ENCODE measurements around the gene ZFAND3. TPM values are rescaled to one million over a fixed set of nuclear protein-coding genes. Genes with fewer than 3 reads are reported as not detected.

ZFAND3 gene
- total RNA-seq, 1 experiment from 2014 or later, result 75.0 TPM

DNA sequence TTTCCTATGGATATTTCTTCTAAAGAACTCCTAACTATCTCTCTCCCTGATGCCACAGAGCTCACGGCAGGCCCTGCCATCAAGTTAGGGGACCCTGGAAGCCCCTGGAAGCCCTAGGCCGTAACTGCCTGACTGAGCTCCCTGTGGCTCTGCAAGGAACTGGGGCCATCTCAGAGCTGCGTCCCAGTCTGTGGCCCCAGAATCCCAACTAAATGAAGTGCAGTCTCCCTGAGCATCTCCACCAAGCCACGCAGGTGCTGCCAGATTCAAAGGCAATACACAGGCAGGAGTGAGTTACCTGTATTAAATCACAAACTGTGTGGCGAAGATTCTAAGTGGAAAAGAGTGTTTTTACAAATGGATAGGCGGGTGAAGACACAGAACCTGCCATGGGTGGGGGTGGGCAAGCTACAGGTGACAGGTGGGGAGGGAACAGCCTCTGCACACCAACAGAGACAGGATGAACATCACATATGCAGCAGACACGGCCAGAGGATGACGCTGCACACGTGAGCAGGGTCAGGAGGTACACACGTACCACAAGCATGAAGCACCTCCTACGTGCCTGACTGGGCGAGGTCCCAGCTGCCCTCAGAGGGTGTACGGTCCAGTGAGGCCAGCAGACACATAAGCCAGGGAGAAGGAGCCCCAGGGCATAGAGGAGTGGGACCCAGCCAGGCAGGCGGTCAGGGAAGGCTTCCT is 358.5 kb downstream of the ZFAND3 start:
- CTCF ChIA-PET, result interaction anchor here (0.6 to 1.1 kb wide), 2 partner anchors 23 to 261 kb away, joined by 3 to 9 read pairs; no protein-coding TSS in a partner anchor
- peaks cover 24% of the 10 kb centered on the region for H3K4me1 Mint-ChIP-seq (ENCODE audit: low read depth, unreplicated experiment)
- H3K4me3 Mint-ChIP-seq (ENCODE audit: low read depth, unreplicated experiment), result no peak overlapping the region
- no peak overlapping the region for H3K27ac Mint-ChIP-seq (ENCODE audit: unreplicated experiment)
- no TSS peak for BruUV-seq (replicated peaks)
- DNase-seq, result no peak
- TF ChIP-seq, protein P1, sequence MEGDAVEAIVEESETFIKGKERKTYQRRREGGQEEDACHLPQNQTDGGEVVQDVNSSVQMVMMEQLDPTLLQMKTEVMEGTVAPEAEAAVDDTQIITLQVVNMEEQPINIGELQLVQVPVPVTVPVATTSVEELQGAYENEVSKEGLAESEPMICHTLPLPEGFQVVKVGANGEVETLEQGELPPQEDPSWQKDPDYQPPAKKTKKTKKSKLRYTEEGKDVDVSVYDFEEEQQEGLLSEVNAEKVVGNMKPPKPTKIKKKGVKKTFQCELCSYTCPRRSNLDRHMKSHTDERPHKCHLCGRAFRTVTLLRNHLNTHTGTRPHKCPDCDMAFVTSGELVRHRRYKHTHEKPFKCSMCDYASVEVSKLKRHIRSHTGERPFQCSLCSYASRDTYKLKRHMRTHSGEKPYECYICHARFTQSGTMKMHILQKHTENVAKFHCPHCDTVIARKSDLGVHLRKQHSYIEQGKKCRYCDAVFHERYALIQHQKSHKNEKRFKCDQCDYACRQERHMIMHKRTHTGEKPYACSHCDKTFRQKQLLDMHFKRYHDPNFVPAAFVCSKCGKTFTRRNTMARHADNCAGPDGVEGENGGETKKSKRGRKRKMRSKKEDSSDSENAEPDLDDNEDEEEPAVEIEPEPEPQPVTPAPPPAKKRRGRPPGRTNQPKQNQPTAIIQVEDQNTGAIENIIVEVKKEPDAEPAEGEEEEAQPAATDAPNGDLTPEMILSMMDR (IDR thresholded peaks at IDR 0.05; ENCODE audit: unreplicated experiment), result no peak
- H3K9me3 Mint-ChIP-seq (ENCODE audit: low read depth, unreplicated experiment), result no peaks in the 10 kb centered on the region
- H3K27me3 Mint-ChIP-seq (ENCODE audit: unreplicated experiment), result no peaks in the 10 kb centered on the region
- H3K36me3 Mint-ChIP-seq (ENCODE audit: insufficient read depth, unreplicated experiment), result peaks cover 10% of the 10 kb centered on the region
- intact Hi-C loops (cut with micrococcal nuclease; ENCODE audit: unreplicated experiment), result no loop called here

DNA sequence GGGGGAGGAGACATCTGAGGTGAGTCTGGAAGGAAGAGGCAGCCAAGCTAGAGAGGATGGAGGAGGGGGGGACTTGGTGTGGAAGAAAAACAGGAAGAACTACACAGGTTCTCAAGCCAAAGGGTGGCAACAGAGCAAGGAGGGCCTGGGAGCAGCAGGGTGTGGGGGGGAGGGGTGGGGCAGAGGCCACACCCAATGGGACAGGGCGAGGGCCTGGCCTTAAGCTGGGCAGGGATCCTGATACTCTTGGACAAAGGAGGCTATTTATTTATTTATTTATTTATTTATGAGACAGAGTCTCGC is 359.0 kb downstream of the ZFAND3 start:
- intact Hi-C loops (cut with micrococcal nuclease; ENCODE audit: unreplicated experiment), result no loop called here
- no TSS peak for BruUV-seq (replicated peaks)

DNA sequence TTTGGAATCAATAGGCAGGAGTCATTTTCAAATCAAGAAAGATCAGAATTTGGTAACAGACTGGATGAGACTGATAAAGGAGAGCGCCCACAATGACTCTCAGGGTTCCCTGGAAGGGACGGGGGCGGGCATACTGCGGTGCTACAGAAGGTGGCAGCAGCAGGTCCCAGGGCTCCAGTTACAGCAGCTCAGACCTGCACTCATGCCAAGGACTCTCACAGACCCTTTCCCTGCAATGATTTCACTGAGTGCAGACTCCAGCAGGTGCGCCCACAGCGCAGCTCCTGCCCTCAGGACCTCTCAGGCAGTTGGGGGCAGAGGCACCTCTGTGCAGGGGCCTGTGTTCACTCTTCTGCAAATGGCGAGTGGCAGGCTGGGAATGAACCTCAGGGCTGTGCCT is 359.8 kb downstream of the ZFAND3 start:
- DNase-seq, result no peak
- TF ChIP-seq, protein P1 (IDR thresholded peaks at IDR 0.05; ENCODE audit: unreplicated experiment), result no peak
- Mint-ChIP-seq H3K4me1 (ENCODE audit: low read depth, unreplicated experiment) (peaks cover 24% of the 10 kb centered on the region), H3K9me3 (ENCODE audit: low read depth, unreplicated experiment) (no peaks in the 10 kb centered on the region), H3K4me3 (ENCODE audit: low read depth, unreplicated experiment) (no peak overlapping the region), H3K36me3 (ENCODE audit: insufficient read depth, unreplicated experiment) (peaks cover 10% of the 10 kb centered on the region), H3K27ac (ENCODE audit: unreplicated experiment) (no peak overlapping the region), H3K27me3 (ENCODE audit: unreplicated experiment) (no peaks in the 10 kb centered on the region)
- no TSS peak for BruUV-seq (replicated peaks)
- intact Hi-C loops (cut with micrococcal nuclease; ENCODE audit: unreplicated experiment), result no loop called here
- CTCF ChIA-PET, result no interaction called here

More for the DNA sequence above, 359.0 kb downstream of the ZFAND3 start:
- no peak for DNase-seq
- H3K27me3 Mint-ChIP-seq (ENCODE audit: unreplicated experiment), result no peaks in the 10 kb centered on the region
- H3K36me3 Mint-ChIP-seq (ENCODE audit: insufficient read depth, unreplicated experiment), result peaks cover 10% of the 10 kb centered on the region
- no peak overlapping the region for H3K27ac Mint-ChIP-seq (ENCODE audit: unreplicated experiment)
- no peaks in the 10 kb centered on the region for H3K9me3 Mint-ChIP-seq (ENCODE audit: low read depth, unreplicated experiment)
- TF ChIP-seq, protein P1 (IDR thresholded peaks at IDR 0.05; ENCODE audit: unreplicated experiment), result no peak
- no peak overlapping the region for H3K4me3 Mint-ChIP-seq (ENCODE audit: low read depth, unreplicated experiment)
- CTCF ChIA-PET, result no interaction called here
- peaks cover 24% of the 10 kb centered on the region for H3K4me1 Mint-ChIP-seq (ENCODE audit: low read depth, unreplicated experiment)

DNA sequence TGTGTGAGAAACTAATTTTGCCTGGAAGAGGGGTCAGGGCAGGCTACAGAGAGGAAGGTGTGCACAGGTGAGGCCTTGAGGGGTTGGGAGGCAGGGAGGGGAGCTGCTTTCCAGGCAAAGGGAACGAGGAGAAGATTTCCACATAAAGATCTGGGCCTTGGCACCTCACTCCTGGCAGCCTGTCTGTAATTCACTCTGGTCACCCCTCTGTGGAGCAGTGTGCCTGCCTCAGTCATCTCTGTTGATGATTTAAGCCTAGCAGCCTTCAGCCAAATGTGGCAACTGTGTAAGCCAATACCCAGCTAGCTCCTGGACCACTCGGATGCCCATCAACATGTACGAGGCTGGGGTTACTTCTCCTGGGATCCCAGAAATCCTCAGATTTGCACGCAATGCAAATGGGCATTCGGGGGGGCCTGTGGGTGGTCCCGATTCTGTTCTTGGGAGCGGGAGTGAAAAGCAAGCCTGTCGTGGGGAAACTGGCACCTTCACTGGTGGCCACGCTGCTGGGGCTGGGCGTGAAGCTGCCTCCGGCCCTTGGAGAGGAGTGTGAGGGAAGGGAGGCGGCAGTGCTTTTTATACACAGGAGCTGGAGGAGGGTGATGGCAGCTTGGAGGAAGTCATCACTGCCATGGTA is 360.4 kb downstream of the ZFAND3 start:
- peaks cover 5% of the 10 kb centered on the region for H3K36me3 Mint-ChIP-seq (ENCODE audit: insufficient read depth, unreplicated experiment)
- TF ChIP-seq, protein P1 (IDR thresholded peaks at IDR 0.05; ENCODE audit: unreplicated experiment), result no peak
- H3K4me3 Mint-ChIP-seq (ENCODE audit: low read depth, unreplicated experiment), result no peak overlapping the region
- CTCF ChIA-PET, result no interaction called here
- intact Hi-C loops (cut with micrococcal nuclease; ENCODE audit: unreplicated experiment), result no loop called here
- H3K27me3 Mint-ChIP-seq (ENCODE audit: unreplicated experiment), result no peaks in the 10 kb centered on the region
- H3K9me3 Mint-ChIP-seq (ENCODE audit: low read depth, unreplicated experiment), result no peaks in the 10 kb centered on the region
- peaks cover 24% of the 10 kb centered on the region for H3K4me1 Mint-ChIP-seq (ENCODE audit: low read depth, unreplicated experiment)
- DNase-seq, result no peak
- H3K27ac Mint-ChIP-seq (ENCODE audit: unreplicated experiment), result no peak overlapping the region
- no TSS peak for BruUV-seq (replicated peaks)

Measured in Calu3 (cell line).